DND-41 (cell line): ENCODE results near the gene HAP1.

Source experiments
- EZH2 ChIP-seq: IDR thresholded peaks from 3 replicates; pipeline ENCODE4 v1.6.1; 2012; ENCODE audit warnings: borderline replicate concordance, low read depth, mild to moderate bottlenecking, moderate library complexity, low read length, inconsistent platforms; ENCODE audit not compliant: severe bottlenecking
- TF ChIP-seq, protein P1 (sequence below): IDR thresholded peaks from 2 replicates; pipeline ENCODE4 v1.5.1; 2012; ENCODE audit warnings: borderline replicate concordance, low read length, moderate library complexity, mild to moderate bottlenecking; ENCODE audit not compliant: poor library complexity, severe bottlenecking; ENCODE audit errors: extremely low read depth

DNA sequence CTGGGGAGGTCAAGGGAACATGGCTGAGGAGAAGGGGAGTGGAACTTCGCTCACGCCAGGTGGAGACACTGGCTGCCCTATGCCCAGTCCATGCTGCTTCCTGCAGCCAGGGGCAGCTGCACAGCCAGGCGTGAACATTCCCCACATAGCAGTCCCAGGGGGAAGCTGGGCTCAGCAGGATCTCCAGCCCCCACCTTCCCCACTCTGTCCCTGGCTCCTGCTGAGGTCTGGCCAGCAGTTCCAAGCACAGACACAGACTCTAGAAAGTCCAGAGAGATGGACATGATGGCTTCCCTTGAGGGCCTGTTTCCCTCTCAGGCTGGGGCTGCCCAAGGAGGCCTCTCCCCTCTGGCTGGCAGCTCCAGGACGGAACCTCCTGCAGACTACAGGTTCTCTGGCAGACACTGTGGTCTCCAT lies 42.7 kb upstream of the HAP1 start:
- TF ChIP-seq, protein P1, sequence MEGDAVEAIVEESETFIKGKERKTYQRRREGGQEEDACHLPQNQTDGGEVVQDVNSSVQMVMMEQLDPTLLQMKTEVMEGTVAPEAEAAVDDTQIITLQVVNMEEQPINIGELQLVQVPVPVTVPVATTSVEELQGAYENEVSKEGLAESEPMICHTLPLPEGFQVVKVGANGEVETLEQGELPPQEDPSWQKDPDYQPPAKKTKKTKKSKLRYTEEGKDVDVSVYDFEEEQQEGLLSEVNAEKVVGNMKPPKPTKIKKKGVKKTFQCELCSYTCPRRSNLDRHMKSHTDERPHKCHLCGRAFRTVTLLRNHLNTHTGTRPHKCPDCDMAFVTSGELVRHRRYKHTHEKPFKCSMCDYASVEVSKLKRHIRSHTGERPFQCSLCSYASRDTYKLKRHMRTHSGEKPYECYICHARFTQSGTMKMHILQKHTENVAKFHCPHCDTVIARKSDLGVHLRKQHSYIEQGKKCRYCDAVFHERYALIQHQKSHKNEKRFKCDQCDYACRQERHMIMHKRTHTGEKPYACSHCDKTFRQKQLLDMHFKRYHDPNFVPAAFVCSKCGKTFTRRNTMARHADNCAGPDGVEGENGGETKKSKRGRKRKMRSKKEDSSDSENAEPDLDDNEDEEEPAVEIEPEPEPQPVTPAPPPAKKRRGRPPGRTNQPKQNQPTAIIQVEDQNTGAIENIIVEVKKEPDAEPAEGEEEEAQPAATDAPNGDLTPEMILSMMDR, result no peak
- no peak for TF ChIP-seq EZH2
